ENCODE results near the gene VAMP4.
A peak's percentile ranks its signal among the peaks of the same experiment; 100 is the strongest.

VAMP4 gene

DNA sequence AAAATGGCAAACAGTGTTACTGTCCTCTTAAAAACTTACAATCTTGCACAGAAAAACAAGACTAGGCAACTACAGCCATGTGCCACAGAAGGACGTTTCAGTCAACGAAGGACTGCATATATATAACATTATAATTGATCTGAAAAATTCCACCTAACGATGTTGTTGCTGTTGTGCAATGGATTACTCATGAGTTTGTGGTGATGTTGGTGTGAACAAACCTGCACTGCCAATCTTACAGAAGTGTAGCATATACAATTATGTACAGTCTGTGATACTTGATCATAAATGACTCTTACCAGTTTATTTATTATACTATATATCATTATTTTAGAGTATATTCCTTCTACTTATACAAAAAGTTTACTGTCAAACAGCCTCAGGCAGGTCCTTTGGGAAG lies 6.8 kb upstream of the VAMP4 start:
- Histone ChIP-seq H3K27me3 (ENCODE audit: insufficient read depth, low read length) (no peaks in the 10 kb centered on the region), H3K4me3 (ENCODE audit: low read length) (no peak overlapping the region), H3K36me3 (ENCODE audit: insufficient read depth, low read length) (no peaks in the 10 kb centered on the region), H3K9me3 (ENCODE audit: insufficient read depth, low read depth, low read length) (no peaks in the 10 kb centered on the region), H3K4me1 (ENCODE audit: insufficient read depth, low read length) (peaks cover 3% of the 10 kb centered on the region), H3K27ac (ENCODE audit: low read depth, low read length) (no peak overlapping the region), H3K9ac (ENCODE audit: low read depth, low read length) (no peak overlapping the region)
- no CpG with 5 or more reads among the region's 3 CpGs for WGBS

DNA sequence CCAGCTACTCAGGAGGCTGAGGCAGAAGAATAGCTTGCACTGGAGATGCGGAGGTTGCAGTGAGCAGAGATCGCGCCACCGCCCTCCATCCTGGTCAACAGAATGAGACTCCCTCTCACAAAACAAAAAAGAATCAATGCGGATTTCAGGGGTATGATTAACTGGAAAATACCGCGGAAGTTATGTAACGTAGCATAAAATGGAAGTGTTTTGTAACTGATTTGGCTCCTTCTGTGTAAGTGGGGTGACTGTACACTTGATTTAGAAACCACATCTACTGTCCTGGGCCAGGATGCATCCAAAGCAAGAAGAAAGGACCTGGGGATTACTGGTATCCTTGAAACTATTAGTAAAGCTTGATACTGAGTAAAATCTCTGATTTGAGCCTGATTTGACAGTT lies 3.1 kb upstream of the VAMP4 start:
- Histone ChIP-seq H3K27ac (ENCODE audit: low read depth, low read length) (no peak overlapping the region), H3K4me3 (ENCODE audit: low read length) (no peak overlapping the region), H3K36me3 (ENCODE audit: insufficient read depth, low read length) (no peaks in the 10 kb centered on the region), H3K9ac (ENCODE audit: low read depth, low read length) (no peak overlapping the region), H3K4me1 (ENCODE audit: insufficient read depth, low read length) (peaks cover 15% of the 10 kb centered on the region), H3K27me3 (ENCODE audit: insufficient read depth, low read length) (no peaks in the 10 kb centered on the region), H3K9me3 (ENCODE audit: insufficient read depth, low read depth, low read length) (no peaks in the 10 kb centered on the region)
- WGBS: 96% methylated on average over 8 of the region's 8 CpGs

DNA sequence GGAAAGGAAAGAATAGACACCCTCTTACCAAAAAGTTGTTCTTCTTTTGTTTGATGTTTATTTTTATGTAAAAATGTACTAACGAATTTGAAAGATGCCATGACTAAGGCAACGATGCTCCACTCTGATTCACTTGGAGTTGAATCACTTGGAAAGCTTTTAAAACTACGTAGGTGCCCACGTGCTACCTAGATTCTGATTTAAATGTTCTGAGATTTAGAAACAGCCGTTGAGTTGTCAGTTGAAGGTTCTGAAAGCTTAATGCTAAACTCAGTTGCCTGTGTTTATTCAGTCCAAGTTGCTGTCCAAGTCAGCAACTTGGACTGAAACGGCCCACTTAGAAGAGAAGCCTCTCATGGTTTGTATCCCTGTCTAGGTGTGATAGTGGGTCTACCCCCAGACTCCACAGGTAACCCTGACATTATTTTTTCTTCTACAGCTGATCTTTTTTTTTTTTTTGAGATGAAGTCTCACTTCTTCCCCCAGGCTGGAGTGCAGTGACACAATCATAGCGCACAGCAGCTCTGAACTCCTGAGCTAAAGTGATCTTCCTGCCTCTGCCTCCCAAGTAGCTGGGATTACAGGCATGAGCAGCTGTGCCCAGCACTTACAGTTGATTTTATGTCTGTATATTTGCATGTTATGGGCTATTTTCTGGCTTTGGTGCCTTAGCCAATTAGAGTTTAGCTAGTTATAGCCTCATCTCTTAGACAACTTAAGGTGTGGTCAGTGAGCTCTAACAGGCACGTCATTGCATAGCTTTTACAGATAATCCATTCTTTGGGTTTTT lies 1.4 kb upstream of the VAMP4 start:
- Histone ChIP-seq H3K9ac (ENCODE audit: low read depth, low read length) (peak overlapping the region; percentile 92; the same call in 1 of the 2 replicates), H3K27ac (ENCODE audit: low read depth, low read length) (no peak overlapping the region), H3K36me3 (ENCODE audit: insufficient read depth, low read length) (no peaks in the 10 kb centered on the region), H3K9me3 (ENCODE audit: insufficient read depth, low read depth, low read length) (no peaks in the 10 kb centered on the region), H3K4me3 (ENCODE audit: low read length) (peak overlapping the region; percentile 98), H3K4me1 (ENCODE audit: insufficient read depth, low read length) (peaks cover 23% of the 10 kb centered on the region), H3K27me3 (ENCODE audit: insufficient read depth, low read length) (no peaks in the 10 kb centered on the region)
- WGBS: 43% methylated on average over 8 of the region's 8 CpGs

DNA sequence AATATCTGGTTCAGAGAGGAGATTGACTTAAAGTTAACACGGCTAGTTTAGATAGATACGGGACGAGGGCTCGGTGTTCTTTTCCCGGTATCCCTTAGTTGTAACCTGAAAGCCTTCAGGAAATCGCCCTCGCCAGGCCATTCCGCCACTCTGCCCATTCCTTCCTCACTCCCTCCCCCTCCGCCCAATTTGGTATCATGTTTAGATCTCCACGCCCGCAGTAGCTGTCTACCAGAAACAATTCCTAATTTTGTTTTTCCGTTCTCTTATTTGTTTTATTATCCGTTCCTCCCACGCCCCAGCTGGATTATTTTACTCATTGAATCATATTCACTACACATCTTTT lies 685 bp upstream of the VAMP4 start:
- Histone ChIP-seq H3K27ac (ENCODE audit: low read depth, low read length) (peak overlapping the region; percentile 84; the same call in 1 of the 2 replicates), H3K27me3 (ENCODE audit: insufficient read depth, low read length) (no peaks in the 10 kb centered on the region), H3K36me3 (ENCODE audit: insufficient read depth, low read length) (peaks cover 3% of the 10 kb centered on the region; the same call in 1 of the 2 replicates), H3K4me3 (ENCODE audit: low read length) (peak overlapping the region; percentile 98), H3K4me1 (ENCODE audit: insufficient read depth, low read length) (peaks cover 23% of the 10 kb centered on the region), H3K9ac (ENCODE audit: low read depth, low read length) (peak overlapping the region; percentile 92), H3K9me3 (ENCODE audit: insufficient read depth, low read depth, low read length) (no peaks in the 10 kb centered on the region)
- WGBS: under 1% methylated on average over 14 of the region's 14 CpGs

DNA sequence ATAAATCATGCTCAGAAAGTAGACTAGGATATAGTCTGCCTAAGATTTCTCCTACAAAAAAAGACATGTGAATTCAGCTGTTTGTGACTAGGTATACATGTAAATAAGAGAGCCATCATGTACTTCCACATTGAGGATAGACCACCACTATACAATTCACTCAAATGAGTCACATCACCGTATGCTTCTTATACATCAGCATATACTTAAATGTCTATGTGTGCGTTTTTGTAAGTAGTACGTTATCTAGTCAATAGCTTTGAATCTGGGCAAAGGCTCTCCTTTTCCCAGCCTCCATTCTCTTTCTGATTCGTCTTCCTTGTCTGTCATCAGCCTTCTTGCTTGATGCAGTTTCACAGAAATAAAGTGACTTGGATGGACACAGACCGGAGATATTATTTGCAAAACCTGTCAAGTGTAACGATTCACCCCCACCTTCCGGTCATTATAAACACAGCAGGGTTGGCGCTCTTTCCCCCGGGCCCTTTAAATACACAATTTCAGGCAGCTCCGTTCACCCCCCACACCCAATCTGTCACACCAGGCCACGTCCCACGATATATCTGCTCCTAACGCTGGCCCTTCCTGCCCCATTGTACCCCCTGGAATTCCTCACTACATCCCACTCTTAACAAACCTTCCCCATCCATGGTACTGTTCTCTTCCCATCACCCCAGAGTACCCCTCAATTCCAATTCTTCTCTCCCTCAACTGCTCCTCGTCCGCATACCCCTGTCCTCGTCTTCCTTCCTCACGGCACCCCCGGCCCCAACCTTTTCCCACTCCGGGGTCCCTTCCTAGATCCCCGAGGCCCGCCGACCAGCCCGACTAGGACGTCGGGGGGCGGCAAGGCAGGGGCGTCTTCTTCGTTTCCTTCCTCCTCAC lies 636 bp downstream of the VAMP4 start:
- Histone ChIP-seq H3K36me3 (ENCODE audit: insufficient read depth, low read length) (peaks cover 7% of the 10 kb centered on the region; the same call in 1 of the 2 replicates), H3K4me3 (ENCODE audit: low read length) (peak overlapping the region; percentile 98), H3K4me1 (ENCODE audit: insufficient read depth, low read length) (peaks cover 23% of the 10 kb centered on the region), H3K9ac (ENCODE audit: low read depth, low read length) (peak overlapping the region; percentile 92), H3K27me3 (ENCODE audit: insufficient read depth, low read length) (no peaks in the 10 kb centered on the region), H3K27ac (ENCODE audit: low read depth, low read length) (peak overlapping the region; percentile 84), H3K9me3 (ENCODE audit: insufficient read depth, low read depth, low read length) (no peaks in the 10 kb centered on the region)
- 5% methylated on average over 27 of the region's 28 CpGs for WGBS

DNA sequence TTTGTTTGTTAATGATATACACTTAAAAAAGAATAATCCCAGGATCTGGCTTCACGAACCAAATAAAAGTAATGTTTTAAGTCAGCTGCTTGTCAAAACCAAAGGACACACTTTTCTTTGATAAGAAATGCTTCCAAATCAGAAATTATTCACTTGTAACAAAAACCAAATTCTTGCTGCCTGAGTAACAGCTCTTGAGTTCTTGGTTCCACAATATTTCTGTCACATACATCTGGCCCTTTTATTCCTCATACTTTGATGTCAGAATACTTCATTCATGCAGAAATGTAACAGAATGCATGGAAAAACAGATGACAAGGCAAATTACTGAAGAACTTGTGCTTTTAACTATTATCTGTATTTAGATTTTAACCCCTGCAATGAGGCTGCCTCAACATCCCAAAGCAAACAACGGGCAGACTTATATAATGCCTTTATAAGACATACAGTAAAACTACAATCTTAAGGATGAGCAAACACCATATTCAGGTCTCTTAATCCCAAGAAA lies 1.5 kb downstream of the VAMP4 start:
- Histone ChIP-seq H3K4me3 (ENCODE audit: low read length) (no peak overlapping the region), H3K9ac (ENCODE audit: low read depth, low read length) (no peak overlapping the region), H3K36me3 (ENCODE audit: insufficient read depth, low read length) (peaks cover 10% of the 10 kb centered on the region), H3K27ac (ENCODE audit: low read depth, low read length) (no peak overlapping the region), H3K27me3 (ENCODE audit: insufficient read depth, low read length) (no peaks in the 10 kb centered on the region), H3K4me1 (ENCODE audit: insufficient read depth, low read length) (peaks cover 23% of the 10 kb centered on the region), H3K9me3 (ENCODE audit: insufficient read depth, low read depth, low read length) (no peaks in the 10 kb centered on the region)
- 82% methylated on average over 2 of the region's 2 CpGs for WGBS

DNA sequence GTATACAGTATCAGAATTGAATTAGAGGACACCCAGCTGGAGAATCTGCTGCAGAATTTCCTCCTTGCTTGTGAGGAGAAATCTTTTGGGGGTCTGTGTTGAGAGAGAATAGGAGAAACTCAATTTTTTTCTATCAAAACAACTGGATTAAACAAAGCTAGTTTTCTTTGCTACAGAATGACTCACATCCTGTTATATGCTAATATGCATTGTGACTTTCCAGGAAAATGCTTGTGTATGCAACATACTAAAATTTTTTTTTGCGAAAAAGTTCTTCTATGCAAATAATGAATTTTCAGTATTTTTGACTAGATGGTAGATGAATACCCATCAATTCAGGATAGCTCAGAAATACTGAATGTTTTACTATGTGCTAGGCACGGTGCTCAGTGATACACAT lies 2.2 kb downstream of the VAMP4 start:
- 92% methylated on average over 2 of the region's 2 CpGs for WGBS
- Histone ChIP-seq H3K27me3 (ENCODE audit: insufficient read depth, low read length) (no peaks in the 10 kb centered on the region), H3K36me3 (ENCODE audit: insufficient read depth, low read length) (peaks cover 10% of the 10 kb centered on the region), H3K4me3 (ENCODE audit: low read length) (no peak overlapping the region), H3K9me3 (ENCODE audit: insufficient read depth, low read depth, low read length) (no peaks in the 10 kb centered on the region), H3K4me1 (ENCODE audit: insufficient read depth, low read length) (peaks cover 23% of the 10 kb centered on the region), H3K9ac (ENCODE audit: low read depth, low read length) (no peak overlapping the region), H3K27ac (ENCODE audit: low read depth, low read length) (no peak overlapping the region)

DNA sequence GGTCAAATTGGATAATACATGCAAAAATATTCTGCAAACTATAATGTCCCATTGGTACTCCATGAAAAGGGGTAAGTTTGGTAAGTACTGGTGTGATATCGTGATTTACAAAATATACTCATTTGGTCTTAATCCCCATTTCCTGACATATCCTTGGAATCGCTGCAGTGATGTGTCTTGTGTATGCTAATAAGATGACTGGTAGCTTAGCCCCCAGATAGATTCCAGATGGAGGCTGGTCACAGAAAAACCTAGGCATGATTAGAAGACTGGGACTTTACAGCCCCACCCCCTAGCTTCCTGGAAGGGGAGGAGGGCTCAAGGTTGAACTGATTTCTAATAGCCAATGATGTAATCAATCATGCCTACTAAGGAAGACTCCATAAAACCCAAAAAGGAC lies 3.0 kb downstream of the VAMP4 start:
- H3K27me3 ChIP-seq (ENCODE audit: insufficient read depth, low read length): no peaks in the 10 kb centered on the region
- no peak overlapping the region for H3K4me3 ChIP-seq (ENCODE audit: low read length)
- peaks cover 10% of the 10 kb centered on the region for H3K36me3 ChIP-seq (ENCODE audit: insufficient read depth, low read length)
- no peak overlapping the region for H3K27ac ChIP-seq (ENCODE audit: low read depth, low read length)
- no peaks in the 10 kb centered on the region for H3K9me3 ChIP-seq (ENCODE audit: insufficient read depth, low read depth, low read length)
- no peak overlapping the region for H3K9ac ChIP-seq (ENCODE audit: low read depth, low read length)
- 88% methylated on average over 1 of the region's 2 CpGs for WGBS
- peaks cover 23% of the 10 kb centered on the region for H3K4me1 ChIP-seq (ENCODE audit: insufficient read depth, low read length)

DNA sequence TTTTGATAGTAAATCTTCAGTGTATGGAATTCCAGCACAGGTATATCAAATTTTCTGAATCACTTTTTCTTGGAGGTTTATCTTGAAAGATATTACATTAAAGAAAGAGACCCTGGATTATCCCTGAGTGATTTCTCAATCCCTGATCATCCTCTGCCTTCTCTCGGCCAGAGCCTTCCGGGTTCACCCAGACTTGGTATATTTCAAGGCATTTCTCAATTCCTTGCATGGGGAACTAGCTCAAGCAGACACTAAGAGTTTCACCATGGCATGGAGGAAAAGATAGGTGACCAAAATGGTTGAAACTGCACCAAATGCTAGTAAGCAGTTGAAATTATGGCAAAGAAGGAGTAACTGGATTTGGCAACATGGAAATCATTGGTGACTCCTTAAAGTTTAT lies 5.7 kb downstream of the VAMP4 start:
- Histone ChIP-seq H3K27me3 (ENCODE audit: insufficient read depth, low read length) (no peaks in the 10 kb centered on the region), H3K4me3 (ENCODE audit: low read length) (no peak overlapping the region), H3K9ac (ENCODE audit: low read depth, low read length) (no peak overlapping the region), H3K36me3 (ENCODE audit: insufficient read depth, low read length) (peaks cover 10% of the 10 kb centered on the region), H3K27ac (ENCODE audit: low read depth, low read length) (no peak overlapping the region), H3K9me3 (ENCODE audit: insufficient read depth, low read depth, low read length) (no peaks in the 10 kb centered on the region), H3K4me1 (ENCODE audit: insufficient read depth, low read length) (peaks cover 13% of the 10 kb centered on the region; the same call in 1 of the 2 replicates)
- 94% methylated on average over 2 of the region's 2 CpGs for WGBS

DNA sequence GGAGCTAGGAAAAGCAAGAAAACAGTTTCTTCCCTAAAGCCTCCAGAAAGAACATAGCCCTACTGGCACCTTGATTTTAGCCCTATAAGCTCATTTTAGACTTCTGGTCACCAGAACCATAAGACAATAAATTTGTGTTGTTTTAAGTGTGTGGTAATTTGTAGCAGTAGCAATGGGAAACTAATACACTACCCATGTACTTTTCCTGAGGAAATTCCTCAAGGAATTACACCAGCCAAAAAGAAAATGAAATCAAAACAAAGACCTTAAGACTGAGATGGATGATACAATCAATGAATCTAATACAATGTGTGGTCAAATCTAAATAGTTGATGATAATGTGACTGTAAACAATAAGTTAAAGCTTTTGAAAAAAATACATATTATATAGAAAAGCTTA lies 11.8 kb downstream of the VAMP4 start:
- no peak overlapping the region for H3K9ac ChIP-seq (ENCODE audit: low read depth, low read length)
- no peaks in the 10 kb centered on the region; the same call in 1 of the 2 replicates for H3K36me3 ChIP-seq (ENCODE audit: insufficient read depth, low read length)
- no peak overlapping the region for H3K27ac ChIP-seq (ENCODE audit: low read depth, low read length)
- no peaks in the 10 kb centered on the region for H3K9me3 ChIP-seq (ENCODE audit: insufficient read depth, low read depth, low read length)
- no peaks in the 10 kb centered on the region for H3K27me3 ChIP-seq (ENCODE audit: insufficient read depth, low read length)
- no peaks in the 10 kb centered on the region for H3K4me1 ChIP-seq (ENCODE audit: insufficient read depth, low read length)
- no peak overlapping the region for H3K4me3 ChIP-seq (ENCODE audit: low read length)

DNA sequence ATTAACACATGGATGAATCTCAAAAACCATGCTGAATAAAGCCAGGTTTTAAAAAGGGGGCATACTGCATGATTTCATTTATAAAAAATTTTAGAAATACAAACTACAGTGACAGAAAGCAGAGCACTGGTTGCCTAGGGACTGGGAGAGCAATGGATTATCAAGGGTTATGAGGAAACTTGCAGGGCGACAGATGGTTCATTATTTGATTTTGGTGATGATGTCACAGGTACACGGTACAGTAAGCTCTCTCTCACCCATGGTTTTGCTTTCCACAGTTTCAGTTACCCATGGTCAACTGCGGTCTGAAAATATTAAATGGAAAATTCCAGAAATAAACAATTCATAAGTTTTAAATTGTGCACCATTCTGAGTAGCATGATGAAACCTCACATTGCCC lies 14.1 kb downstream of the VAMP4 start:
- H3K9ac ChIP-seq (ENCODE audit: low read depth, low read length): no peak overlapping the region
- H3K9me3 ChIP-seq (ENCODE audit: insufficient read depth, low read depth, low read length): peaks cover 6% of the 10 kb centered on the region
- H3K27ac ChIP-seq (ENCODE audit: low read depth, low read length): no peak overlapping the region
- no peaks in the 10 kb centered on the region for H3K4me1 ChIP-seq (ENCODE audit: insufficient read depth, low read length)
- H3K4me3 ChIP-seq (ENCODE audit: low read length): no peak overlapping the region
- no peaks in the 10 kb centered on the region for H3K36me3 ChIP-seq (ENCODE audit: insufficient read depth, low read length)
- no peaks in the 10 kb centered on the region for H3K27me3 ChIP-seq (ENCODE audit: insufficient read depth, low read length)
- 95% methylated on average over 3 of the region's 3 CpGs for WGBS

Measured in HUES64 (cell line).